Liver (tissue), 3 donors: ENCODE results near the gene TTYH1.

ENCODE experiments used
- FOXA1 ChIP-seq: IDR thresholded peaks from 2 replicates; pipeline ENCODE4 v1.6.1; 2016; ENCODE audit warnings: antibody characterized with exemption
- GABPA ChIP-seq, 2 donors: IDR thresholded peaks in 1 of 2; conservative IDR thresholded peaks in 1 of 2; 2 replicates each; pipeline ENCODE4 v1.6.1; 2016; ENCODE audit warnings: antibody characterized with exemption in 2 of 2, mild to moderate bottlenecking in 1 of 2, moderate library complexity in 1 of 2
- JUND ChIP-seq, 2 donors: IDR thresholded peaks; 2 replicates each; pipeline ENCODE4 v1.6.1; 2016; ENCODE audit warnings: antibody characterized with exemption in 2 of 2
- NR2F2 ChIP-seq: IDR thresholded peaks from 2 replicates; pipeline ENCODE4 v1.6.1; 2016; ENCODE audit warnings: antibody characterized with exemption
- RAD21 ChIP-seq, 2 donors: IDR thresholded peaks; 2 replicates each; pipeline ENCODE4 v1.6.1; 2016; ENCODE audit warnings: antibody characterized with exemption in 2 of 2, mild to moderate bottlenecking in 2 of 2
- SP1 ChIP-seq: IDR thresholded peaks from 2 replicates; pipeline ENCODE4 v1.6.1; 2018; ENCODE audit warnings: antibody characterized with exemption, mild to moderate bottlenecking
- TAF1 ChIP-seq: conservative IDR thresholded peaks from 2 replicates; pipeline ENCODE4 v1.6.1; 2016; ENCODE audit warnings: antibody characterized with exemption, mild to moderate bottlenecking
- TF ChIP-seq, protein P1 (sequence below): IDR thresholded peaks from 2 replicates; pipeline ENCODE4 v1.6.1; 2016; ENCODE audit warnings: antibody characterized with exemption, mild to moderate bottlenecking
- TF ChIP-seq, protein P2 (sequence below): fragments of 150-350 bp; IDR thresholded peaks from 2 replicates; pipeline ENCODE4 v1.5.1; 2017; ENCODE audit warnings: improper control_type of control experiment, low read depth, low read length; ENCODE audit not compliant: missing input control
- donor health status: healthy.
- donor health status: healthy.

DNA sequence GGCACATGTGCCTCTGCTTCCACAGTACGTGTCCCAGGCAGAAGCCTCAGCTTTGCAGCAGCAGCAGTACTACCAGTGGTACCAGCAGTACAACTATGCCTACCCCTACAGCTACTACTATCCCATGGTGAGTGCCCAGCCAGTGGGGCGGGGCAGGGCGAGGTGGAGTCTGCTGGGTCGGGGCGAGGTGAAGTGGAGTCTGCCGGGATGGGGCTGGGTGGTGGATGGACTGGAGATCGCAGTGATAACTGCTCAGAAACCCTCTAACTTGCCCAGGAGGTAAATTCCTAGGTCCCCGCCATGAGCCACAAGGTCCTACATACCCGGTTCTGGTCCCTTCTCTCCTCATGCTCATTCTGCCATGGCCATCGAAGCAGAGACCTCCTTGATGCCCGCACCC, 37.4 kb downstream of the TTYH1 start:
- TF ChIP-seq JUND (IDR thresholded peaks at IDR 0.05), result no peak
- TF ChIP-seq, protein P1, sequence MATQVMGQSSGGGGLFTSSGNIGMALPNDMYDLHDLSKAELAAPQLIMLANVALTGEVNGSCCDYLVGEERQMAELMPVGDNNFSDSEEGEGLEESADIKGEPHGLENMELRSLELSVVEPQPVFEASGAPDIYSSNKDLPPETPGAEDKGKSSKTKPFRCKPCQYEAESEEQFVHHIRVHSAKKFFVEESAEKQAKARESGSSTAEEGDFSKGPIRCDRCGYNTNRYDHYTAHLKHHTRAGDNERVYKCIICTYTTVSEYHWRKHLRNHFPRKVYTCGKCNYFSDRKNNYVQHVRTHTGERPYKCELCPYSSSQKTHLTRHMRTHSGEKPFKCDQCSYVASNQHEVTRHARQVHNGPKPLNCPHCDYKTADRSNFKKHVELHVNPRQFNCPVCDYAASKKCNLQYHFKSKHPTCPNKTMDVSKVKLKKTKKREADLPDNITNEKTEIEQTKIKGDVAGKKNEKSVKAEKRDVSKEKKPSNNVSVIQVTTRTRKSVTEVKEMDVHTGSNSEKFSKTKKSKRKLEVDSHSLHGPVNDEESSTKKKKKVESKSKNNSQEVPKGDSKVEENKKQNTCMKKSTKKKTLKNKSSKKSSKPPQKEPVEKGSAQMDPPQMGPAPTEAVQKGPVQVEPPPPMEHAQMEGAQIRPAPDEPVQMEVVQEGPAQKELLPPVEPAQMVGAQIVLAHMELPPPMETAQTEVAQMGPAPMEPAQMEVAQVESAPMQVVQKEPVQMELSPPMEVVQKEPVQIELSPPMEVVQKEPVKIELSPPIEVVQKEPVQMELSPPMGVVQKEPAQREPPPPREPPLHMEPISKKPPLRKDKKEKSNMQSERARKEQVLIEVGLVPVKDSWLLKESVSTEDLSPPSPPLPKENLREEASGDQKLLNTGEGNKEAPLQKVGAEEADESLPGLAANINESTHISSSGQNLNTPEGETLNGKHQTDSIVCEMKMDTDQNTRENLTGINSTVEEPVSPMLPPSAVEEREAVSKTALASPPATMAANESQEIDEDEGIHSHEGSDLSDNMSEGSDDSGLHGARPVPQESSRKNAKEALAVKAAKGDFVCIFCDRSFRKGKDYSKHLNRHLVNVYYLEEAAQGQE, result no peak
- TF ChIP-seq, protein P2, sequence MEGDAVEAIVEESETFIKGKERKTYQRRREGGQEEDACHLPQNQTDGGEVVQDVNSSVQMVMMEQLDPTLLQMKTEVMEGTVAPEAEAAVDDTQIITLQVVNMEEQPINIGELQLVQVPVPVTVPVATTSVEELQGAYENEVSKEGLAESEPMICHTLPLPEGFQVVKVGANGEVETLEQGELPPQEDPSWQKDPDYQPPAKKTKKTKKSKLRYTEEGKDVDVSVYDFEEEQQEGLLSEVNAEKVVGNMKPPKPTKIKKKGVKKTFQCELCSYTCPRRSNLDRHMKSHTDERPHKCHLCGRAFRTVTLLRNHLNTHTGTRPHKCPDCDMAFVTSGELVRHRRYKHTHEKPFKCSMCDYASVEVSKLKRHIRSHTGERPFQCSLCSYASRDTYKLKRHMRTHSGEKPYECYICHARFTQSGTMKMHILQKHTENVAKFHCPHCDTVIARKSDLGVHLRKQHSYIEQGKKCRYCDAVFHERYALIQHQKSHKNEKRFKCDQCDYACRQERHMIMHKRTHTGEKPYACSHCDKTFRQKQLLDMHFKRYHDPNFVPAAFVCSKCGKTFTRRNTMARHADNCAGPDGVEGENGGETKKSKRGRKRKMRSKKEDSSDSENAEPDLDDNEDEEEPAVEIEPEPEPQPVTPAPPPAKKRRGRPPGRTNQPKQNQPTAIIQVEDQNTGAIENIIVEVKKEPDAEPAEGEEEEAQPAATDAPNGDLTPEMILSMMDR, result no peak
- TF ChIP-seq NR2F2, result no peak
- TF ChIP-seq FOXA1, result no peak
- no peak for TF ChIP-seq SP1
- TF ChIP-seq GABPA (IDR thresholded peaks at IDR 0.05 in 1 of 2, conservative IDR thresholded peaks at IDR 0.05 in 1 of 2), result no peak
- no peak for TF ChIP-seq RAD21 (IDR thresholded peaks at IDR 0.05)
- no peak for TF ChIP-seq TAF1
